PC-3 (cell line): Measurements from ENCODE around the gene SAMMSON. TPM values are rescaled to one million over a fixed set of nuclear protein-coding genes. Genes with fewer than 3 reads are reported as not detected.

Experiments used
- ATAC-seq: fragments of 200-7000 bp; cut with Tn5 transposase; 2 replicates; pipeline ENCODE4 v1.9.1; 2020; ENCODE audit warnings: mild to moderate bottlenecking, moderate library complexity
- BruUV-seq: library from RNA; stranded (reverse); fragments of 400-500 nt; replicated peaks from 2 replicates; lab custom pipeline; 2021; lab: Mats Ljungman, UMichigan
- CTCF ChIA-PET: fragments of 300-600 bp; sonication (Branson Sonifier 250); formaldehyde crosslinking; loops from one replicate; lab custom pipeline; 2022; ENCODE audit warnings: antibody characterized with exemption; lab: Charles Lee
- POLR2A ChIA-PET: fragments of 300-600 bp; sonication (Branson Sonifier 250); formaldehyde crosslinking; loops from one replicate; lab custom pipeline; 2022; ENCODE audit warnings: antibody characterized with exemption; ENCODE audit not compliant: unreplicated experiment; lab: Charles Lee
- DNase-seq: peaks from one replicate; pipeline ENCODE4 v3.0.0-alpha.2; 2015
- H2AFZ ChIP-seq: fragments of 300-600 bp; sonication (generic); 2 replicates; pipeline ENCODE4 v1.6.0; 2016; ENCODE audit warnings: antibody characterized with exemption, low read length
- H3F3A ChIP-seq: fragments of 300-600 bp; sonication (generic); one replicate; pipeline ENCODE4 v1.6.0; 2017; ENCODE audit warnings: antibody characterized with exemption, low read length, control low read depth, mild to moderate bottlenecking; ENCODE audit not compliant: unreplicated experiment
- H3K27ac ChIP-seq: fragments of 300-600 bp; sonication (generic); 2 replicates; pipeline ENCODE4 v1.5.1; 2016; ENCODE audit warnings: mild to moderate bottlenecking, low read length
- H3K27me3 ChIP-seq: fragments of 300-600 bp; sonication (generic); 2 replicates; pipeline ENCODE4 v1.6.1; 2016; ENCODE audit warnings: low read length, mixed read lengths
- H3K36me3 ChIP-seq: fragments of 300-600 bp; sonication (generic); 2 replicates; pipeline ENCODE4 v1.6.1; 2016; ENCODE audit warnings: low read depth, mixed run types, low read length, mixed read lengths
- H3K4me1 ChIP-seq: fragments of 300-600 bp; sonication (generic); 2 replicates; pipeline ENCODE4 v1.5.1; 2016; ENCODE audit warnings: low read length; ENCODE audit not compliant: insufficient read depth
- H3K4me2 ChIP-seq: fragments of 300-600 bp; sonication (generic); 2 replicates; pipeline ENCODE4 v1.6.0; 2016; ENCODE audit warnings: low read length
- H3K4me3 ChIP-seq: fragments of 300-600 bp; sonication (generic); 2 replicates; pipeline ENCODE4 v1.5.1; 2016; ENCODE audit warnings: mild to moderate bottlenecking, low read length, mixed read lengths
- H3K79me2 ChIP-seq: fragments of 300-600 bp; sonication (generic); 2 replicates; pipeline ENCODE4 v1.6.1; 2017; ENCODE audit warnings: low read length, mixed read lengths
- H3K9ac ChIP-seq: fragments of 300-600 bp; sonication (generic); 2 replicates; pipeline ENCODE4 v1.6.0; 2016; ENCODE audit warnings: mild to moderate bottlenecking, low read length
- H3K9me2 ChIP-seq: fragments of 300-600 bp; sonication (generic); replicated peaks from 2 replicates; pipeline ENCODE4 v1.6.1; 2016; ENCODE audit warnings: mixed run types, low read length, mixed read lengths
- H3K9me3 ChIP-seq: fragments of 300-600 bp; sonication (generic); 2 replicates; pipeline ENCODE4 v1.6.1; 2016; ENCODE audit warnings: low read length, mixed read lengths
- H4K20me1 ChIP-seq: fragments of 300-600 bp; sonication (generic); 2 replicates; pipeline ENCODE4 v1.6.1; 2016; ENCODE audit warnings: low read length, mixed read lengths
- EZH2 ChIP-seq: fragments of 300-600 bp; sonication (generic); IDR thresholded peaks from one replicate; pipeline ENCODE4 v1.6.1; 2017; ENCODE audit warnings: antibody characterized with exemption, mild to moderate bottlenecking, low read length; ENCODE audit not compliant: unreplicated experiment
- EZH2phosphoT487 ChIP-seq: fragments of 300-600 bp; sonication (generic); IDR thresholded peaks from 2 replicates; pipeline ENCODE4 v1.6.1; 2018; ENCODE audit warnings: mild to moderate bottlenecking, antibody characterized with exemption, low read length, borderline replicate concordance
- intact Hi-C: fragments of 100-400 bp; cut with micrococcal nuclease; formaldehyde crosslinking; loops from 2 replicates; pipeline ENCODE4 v1.9.0; 2023
- total RNA-seq: library from RNA; depleted of rRNA; stranded (reverse); fragments of >200 nt; gene quantifications from 2 replicates; pipeline ENCODE4 v1.2.3, GENCODE V29; 2014
- TF ChIP-seq, protein P1 (sequence below): fragments of 300-600 bp; sonication (generic); conservative IDR thresholded peaks from 2 replicates; pipeline ENCODE4 v1.5.1; 2017; ENCODE audit warnings: antibody characterized with exemption, low read depth, mild to moderate bottlenecking, low read length

The SAMMSON gene
- total RNA-seq, 1 experiment from 2014 or later, result not detected

- ChIA-PET CTCF (no interaction called here), POLR2A (no interaction called here)
- H3K9me3 ChIP-seq, result no peaks in the 10 kb centered on the region
- no peak overlapping the region for H3K27ac ChIP-seq
- H3K4me2 ChIP-seq, result no peak overlapping the region
- H3K36me3 ChIP-seq, result no peaks in the 10 kb centered on the region
- no peaks in the 10 kb centered on the region for H3F3A ChIP-seq
- H3K27me3 ChIP-seq, result no peaks in the 10 kb centered on the region
- DNase-seq (no peak), ATAC-seq (no peak)
- BruUV-seq, result no TSS peak
- no peaks in the 10 kb centered on the region for H3K79me2 ChIP-seq
- H3K4me3 ChIP-seq, result no peak overlapping the region
- no peaks in the 10 kb centered on the region for H3K4me1 ChIP-seq
- no peak overlapping the region for H2AFZ ChIP-seq
- H3K9ac ChIP-seq, result no peak overlapping the region
- intact Hi-C loops, result loop anchor here (5.0 kb wide), 1 partner anchor 263 kb away; no protein-coding TSS in a partner anchor
- H3K9me2 ChIP-seq, result no peaks in the 10 kb centered on the region
- TF ChIP-seq EZH2 (no peak), EZH2phosphoT487 (no peak)
- TF ChIP-seq, protein P1, sequence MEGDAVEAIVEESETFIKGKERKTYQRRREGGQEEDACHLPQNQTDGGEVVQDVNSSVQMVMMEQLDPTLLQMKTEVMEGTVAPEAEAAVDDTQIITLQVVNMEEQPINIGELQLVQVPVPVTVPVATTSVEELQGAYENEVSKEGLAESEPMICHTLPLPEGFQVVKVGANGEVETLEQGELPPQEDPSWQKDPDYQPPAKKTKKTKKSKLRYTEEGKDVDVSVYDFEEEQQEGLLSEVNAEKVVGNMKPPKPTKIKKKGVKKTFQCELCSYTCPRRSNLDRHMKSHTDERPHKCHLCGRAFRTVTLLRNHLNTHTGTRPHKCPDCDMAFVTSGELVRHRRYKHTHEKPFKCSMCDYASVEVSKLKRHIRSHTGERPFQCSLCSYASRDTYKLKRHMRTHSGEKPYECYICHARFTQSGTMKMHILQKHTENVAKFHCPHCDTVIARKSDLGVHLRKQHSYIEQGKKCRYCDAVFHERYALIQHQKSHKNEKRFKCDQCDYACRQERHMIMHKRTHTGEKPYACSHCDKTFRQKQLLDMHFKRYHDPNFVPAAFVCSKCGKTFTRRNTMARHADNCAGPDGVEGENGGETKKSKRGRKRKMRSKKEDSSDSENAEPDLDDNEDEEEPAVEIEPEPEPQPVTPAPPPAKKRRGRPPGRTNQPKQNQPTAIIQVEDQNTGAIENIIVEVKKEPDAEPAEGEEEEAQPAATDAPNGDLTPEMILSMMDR, result no peak
- no peaks in the 10 kb centered on the region for H4K20me1 ChIP-seq
These were observed 94.7 kb downstream of the SAMMSON start for GRCh38 chr3:70094197-70094596.

DNA sequence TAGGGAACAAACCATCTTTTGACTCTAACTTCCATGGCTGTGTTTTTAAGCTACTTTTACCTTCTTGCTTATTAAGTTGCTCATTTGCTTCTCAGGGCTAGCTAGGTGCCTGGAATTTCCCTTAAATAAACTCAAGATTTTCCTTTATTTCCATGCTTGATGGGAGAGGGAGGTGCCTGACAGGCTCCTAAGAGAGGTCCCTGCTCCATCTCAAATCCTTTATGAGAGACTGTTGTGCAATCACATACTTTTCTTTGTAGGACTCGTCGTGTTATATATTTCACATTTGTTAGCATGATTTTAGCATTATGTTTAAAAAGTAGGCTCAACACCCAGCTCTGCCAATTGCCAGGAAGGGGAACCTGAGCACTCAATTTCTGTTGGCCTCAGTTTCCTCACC lies 95.7 kb downstream of the SAMMSON start:
- intact Hi-C loops, result no loop called here
- H3K79me2 ChIP-seq, result no peaks in the 10 kb centered on the region
- no peak for TF ChIP-seq EZH2
- TF ChIP-seq, protein P1, result no peak
- TF ChIP-seq EZH2phosphoT487, result no peak
- H3K36me3 ChIP-seq, result no peaks in the 10 kb centered on the region
- H3K4me1 ChIP-seq, result no peaks in the 10 kb centered on the region
- H3K27me3 ChIP-seq, result no peaks in the 10 kb centered on the region
- no peaks in the 10 kb centered on the region for H3F3A ChIP-seq
- no peaks in the 10 kb centered on the region for H4K20me1 ChIP-seq
- BruUV-seq, result no TSS peak
- POLR2A ChIA-PET, result no interaction called here
- no peak overlapping the region for H3K27ac ChIP-seq
- H3K9me2 ChIP-seq, result no peaks in the 10 kb centered on the region
- no peak for ATAC-seq
- H3K4me2 ChIP-seq, result no peak overlapping the region
- DNase-seq, result no peak
- H3K9me3 ChIP-seq, result no peaks in the 10 kb centered on the region
- CTCF ChIA-PET, result no interaction called here
- H3K9ac ChIP-seq, result no peak overlapping the region
- no peak overlapping the region for H2AFZ ChIP-seq
- no peak overlapping the region for H3K4me3 ChIP-seq

- no TSS peak for BruUV-seq
- no peaks in the 10 kb centered on the region for H3K79me2 ChIP-seq
- DNase-seq (no peak), ATAC-seq (no peak)
- H3K27ac ChIP-seq, result no peak overlapping the region
- no peak overlapping the region for H3K4me3 ChIP-seq
- no peaks in the 10 kb centered on the region for H3K4me1 ChIP-seq
- no peaks in the 10 kb centered on the region for H3K9me2 ChIP-seq
- H3F3A ChIP-seq, result no peaks in the 10 kb centered on the region
- intact Hi-C loops, result no loop called here
- H3K4me2 ChIP-seq, result no peak overlapping the region
- no peaks in the 10 kb centered on the region for H3K27me3 ChIP-seq
- POLR2A ChIA-PET, result no interaction called here
- CTCF ChIA-PET, result no interaction called here
- no peaks in the 10 kb centered on the region for H3K36me3 ChIP-seq
- no peak overlapping the region for H2AFZ ChIP-seq
- TF ChIP-seq EZH2, result no peak
- TF ChIP-seq, protein P1, result no peak
- TF ChIP-seq EZH2phosphoT487, result no peak
- no peaks in the 10 kb centered on the region for H4K20me1 ChIP-seq
- no peak overlapping the region for H3K9ac ChIP-seq
- H3K9me3 ChIP-seq, result no peaks in the 10 kb centered on the region
These were observed 97.0 kb downstream of the SAMMSON start for GRCh38 chr3:70096376-70097066.
